ENCODE measurements around the gene C15orf62. TPM values are rescaled to one million over a fixed set of nuclear protein-coding genes. Genes with fewer than 3 reads are reported as not detected.
A peak's percentile ranks its signal among the peaks of the same experiment; 100 is the strongest.

Gene C15orf62
- total RNA-seq, 2 donors from 2014 or later = 2.4 to 2.7 TPM

- Mint-ChIP-seq H3K27me3 (no peaks in the 10 kb centered on the region), H3K4me1 (peaks cover 16% of the 10 kb centered on the region), H3K36me3 (ENCODE audit: low read depth) (peaks cover 6% of the 10 kb centered on the region), H3K9me3 (no peaks in the 10 kb centered on the region), H3K27ac (no peak overlapping the region), H3K4me3 (no peak overlapping the region)
- no peak for ATAC-seq (replicated peaks)
These were observed 15.4 kb downstream of the C15orf62 start for GRCh38 chr15:40785164-40785563.

DNA sequence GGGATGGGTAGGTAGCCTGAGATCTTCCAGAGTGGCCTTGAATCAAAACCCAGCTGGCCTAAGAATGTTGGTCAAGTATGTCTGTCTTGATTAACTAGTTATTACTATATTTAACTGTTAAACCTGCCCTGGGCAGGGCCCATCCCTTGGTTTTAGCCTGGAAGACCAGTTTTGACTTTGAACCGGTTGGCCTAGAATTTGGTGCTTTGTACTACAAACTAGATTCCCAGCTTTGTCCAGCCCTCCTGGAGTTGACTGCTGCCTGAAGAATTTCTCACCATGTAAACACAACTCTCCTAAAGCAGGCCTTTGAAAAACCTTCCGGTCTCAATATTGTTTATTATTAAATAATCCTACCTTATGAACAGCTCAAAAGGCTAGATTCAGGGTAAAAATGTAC lies 16.0 kb downstream of the C15orf62 start:
- no peak overlapping the region for H3K27ac Mint-ChIP-seq
- ATAC-seq (replicated peaks) = no peak
- H3K9me3 Mint-ChIP-seq = no peaks in the 10 kb centered on the region
- peaks cover 16% of the 10 kb centered on the region for H3K4me1 Mint-ChIP-seq
- peaks cover 6% of the 10 kb centered on the region for H3K36me3 Mint-ChIP-seq (ENCODE audit: low read depth)
- H3K4me3 Mint-ChIP-seq = no peak overlapping the region
- no peaks in the 10 kb centered on the region for H3K27me3 Mint-ChIP-seq

DNA sequence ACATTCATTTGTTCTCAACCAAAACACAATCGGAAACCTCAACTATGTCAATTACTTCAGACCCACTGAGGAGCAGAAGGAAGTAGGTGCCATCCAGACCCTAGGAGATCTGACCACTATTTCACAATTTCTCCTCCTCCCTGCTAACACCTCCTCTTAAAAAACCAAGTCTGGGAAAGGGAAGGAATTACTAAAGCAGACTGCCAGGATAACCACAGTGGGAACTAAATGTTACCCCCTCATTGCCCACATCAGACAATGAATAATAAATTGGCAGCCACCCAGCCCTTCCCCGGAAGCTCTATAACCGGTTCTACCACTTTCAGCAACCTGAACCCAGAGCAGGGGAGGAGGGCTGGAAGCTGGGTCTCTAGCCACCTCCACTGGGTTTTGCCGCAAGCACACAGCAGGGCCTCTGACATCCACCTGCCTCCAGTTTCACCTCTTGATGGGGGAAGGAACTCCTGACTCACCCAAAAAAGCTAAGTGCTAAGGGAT lies 17.6 kb downstream of the C15orf62 start:
- peak; percentile 91 for ATAC-seq (replicated peaks)
- Mint-ChIP-seq H3K27me3 (no peaks in the 10 kb centered on the region), H3K27ac (peak overlapping the region; percentile 77), H3K4me1 (peaks cover 16% of the 10 kb centered on the region), H3K4me3 (peak overlapping the region; percentile 26), H3K36me3 (ENCODE audit: low read depth) (peaks cover 6% of the 10 kb centered on the region), H3K9me3 (no peaks in the 10 kb centered on the region)

- Mint-ChIP-seq H3K27me3 (no peaks in the 10 kb centered on the region), H3K9me3 (no peaks in the 10 kb centered on the region), H3K27ac (peak overlapping the region; percentile 77), H3K36me3 (ENCODE audit: low read depth) (peaks cover 8% of the 10 kb centered on the region), H3K4me1 (peaks cover 16% of the 10 kb centered on the region), H3K4me3 (peak overlapping the region; percentile 26)
- ATAC-seq (replicated peaks) = peak; percentile 5
These were observed 18.2 kb downstream of the C15orf62 start for GRCh38 chr15:40787991-40788390.

DNA sequence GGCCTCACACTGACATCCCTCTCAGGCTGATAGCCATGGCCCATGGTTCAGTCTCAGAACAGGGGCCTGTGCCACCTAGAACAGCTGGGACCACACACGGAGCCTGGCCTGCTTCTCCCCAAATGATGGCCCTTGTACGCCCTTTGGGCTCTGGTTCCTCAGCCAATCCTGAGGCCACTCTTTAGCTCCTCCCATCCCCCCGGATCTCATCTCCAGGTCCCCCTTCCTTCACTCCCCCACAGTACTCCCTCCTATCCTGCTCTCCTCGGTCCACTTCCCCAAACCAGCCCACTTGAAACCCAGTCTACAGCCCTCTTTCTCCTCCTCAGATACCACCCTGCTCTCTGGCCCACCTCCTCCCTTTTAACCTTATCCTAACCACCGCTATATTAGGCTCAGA lies 19.3 kb downstream of the C15orf62 start:
- Mint-ChIP-seq H3K36me3 (ENCODE audit: low read depth) (peaks cover 10% of the 10 kb centered on the region), H3K4me3 (no peak overlapping the region), H3K9me3 (no peaks in the 10 kb centered on the region), H3K27me3 (no peaks in the 10 kb centered on the region), H3K27ac (peak overlapping the region; percentile 72), H3K4me1 (peaks cover 26% of the 10 kb centered on the region)
- no peak for ATAC-seq (replicated peaks)

GRCh38 chr15:40789999-40790398 lies 20.2 kb downstream of the C15orf62 start:
- no peaks in the 10 kb centered on the region for H3K9me3 Mint-ChIP-seq
- H3K4me1 Mint-ChIP-seq = peaks cover 26% of the 10 kb centered on the region
- no peak for ATAC-seq (replicated peaks)
- no peak overlapping the region for H3K4me3 Mint-ChIP-seq
- peaks cover 10% of the 10 kb centered on the region for H3K36me3 Mint-ChIP-seq (ENCODE audit: low read depth)
- H3K27ac Mint-ChIP-seq = no peak overlapping the region
- no peaks in the 10 kb centered on the region for H3K27me3 Mint-ChIP-seq

- Mint-ChIP-seq H3K4me1 (peaks cover 26% of the 10 kb centered on the region), H3K4me3 (no peak overlapping the region), H3K9me3 (no peaks in the 10 kb centered on the region), H3K27me3 (no peaks in the 10 kb centered on the region), H3K27ac (no peak overlapping the region), H3K36me3 (ENCODE audit: low read depth) (peaks cover 10% of the 10 kb centered on the region)
- no peak for ATAC-seq (replicated peaks)
These were observed 20.9 kb downstream of the C15orf62 start for GRCh38 chr15:40790718-40791117.

GRCh38 chr15:40792394-40792793 lies 22.6 kb downstream of the C15orf62 start:
- H3K4me3 Mint-ChIP-seq = no peak overlapping the region
- no peaks in the 10 kb centered on the region for H3K9me3 Mint-ChIP-seq
- no peak overlapping the region for H3K27ac Mint-ChIP-seq
- H3K27me3 Mint-ChIP-seq = no peaks in the 10 kb centered on the region
- peaks cover 10% of the 10 kb centered on the region for H3K36me3 Mint-ChIP-seq (ENCODE audit: low read depth)
- H3K4me1 Mint-ChIP-seq = peaks cover 20% of the 10 kb centered on the region
- no peak for ATAC-seq (replicated peaks)

GRCh38 chr15:40793216-40793989 lies 23.6 kb downstream of the C15orf62 start:
- H3K9me3 Mint-ChIP-seq = no peaks in the 10 kb centered on the region
- no peaks in the 10 kb centered on the region for H3K27me3 Mint-ChIP-seq
- H3K4me1 Mint-ChIP-seq = peaks cover 23% of the 10 kb centered on the region
- peak overlapping the region; percentile 20 for H3K4me3 Mint-ChIP-seq
- peaks cover 19% of the 10 kb centered on the region for H3K36me3 Mint-ChIP-seq (ENCODE audit: low read depth)
- H3K27ac Mint-ChIP-seq = peak overlapping the region; percentile 42
- peak; percentile 94 for ATAC-seq (replicated peaks)

GRCh38 chr15:40796041-40796440 lies 26.3 kb downstream of the C15orf62 start:
- Mint-ChIP-seq H3K27me3 (no peaks in the 10 kb centered on the region), H3K9me3 (no peaks in the 10 kb centered on the region), H3K27ac (peak overlapping the region; percentile 2), H3K4me3 (no peak overlapping the region), H3K4me1 (peaks cover 19% of the 10 kb centered on the region), H3K36me3 (ENCODE audit: low read depth) (peaks cover 45% of the 10 kb centered on the region)
- ATAC-seq (replicated peaks) = no peak

GRCh38 chr15:40796512-40796911 lies 26.7 kb downstream of the C15orf62 start:
- H3K36me3 Mint-ChIP-seq (ENCODE audit: low read depth) = peaks cover 49% of the 10 kb centered on the region
- peaks cover 19% of the 10 kb centered on the region for H3K4me1 Mint-ChIP-seq
- H3K4me3 Mint-ChIP-seq = no peak overlapping the region
- no peak for ATAC-seq (replicated peaks)
- H3K27me3 Mint-ChIP-seq = no peaks in the 10 kb centered on the region
- H3K9me3 Mint-ChIP-seq = no peaks in the 10 kb centered on the region
- peak overlapping the region; percentile 2 for H3K27ac Mint-ChIP-seq

DNA sequence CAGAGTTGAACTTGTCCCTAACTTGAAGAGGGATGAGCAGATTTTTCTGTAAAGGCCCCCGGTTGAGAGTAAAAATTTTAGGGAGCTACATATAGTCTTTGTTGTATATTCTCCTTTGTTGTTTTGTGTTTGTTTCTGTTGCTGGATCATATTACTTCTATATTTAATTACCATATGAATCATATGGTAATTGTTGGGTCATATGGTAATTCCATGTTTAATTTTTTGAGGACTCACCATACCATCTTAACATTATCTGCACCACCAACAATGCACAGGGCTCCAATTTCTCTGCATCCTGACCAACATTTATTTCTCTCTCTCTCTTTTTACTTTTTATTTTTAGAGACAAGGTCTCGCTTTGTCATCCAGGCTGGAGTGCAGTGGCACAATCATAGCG lies 29.7 kb downstream of the C15orf62 start:
- Mint-ChIP-seq H3K27me3 (no peaks in the 10 kb centered on the region), H3K36me3 (ENCODE audit: low read depth) (peaks cover 53% of the 10 kb centered on the region), H3K4me3 (no peak overlapping the region), H3K4me1 (peaks cover 13% of the 10 kb centered on the region), H3K27ac (no peak overlapping the region), H3K9me3 (no peaks in the 10 kb centered on the region)
- ATAC-seq (replicated peaks) = no peak

DNA sequence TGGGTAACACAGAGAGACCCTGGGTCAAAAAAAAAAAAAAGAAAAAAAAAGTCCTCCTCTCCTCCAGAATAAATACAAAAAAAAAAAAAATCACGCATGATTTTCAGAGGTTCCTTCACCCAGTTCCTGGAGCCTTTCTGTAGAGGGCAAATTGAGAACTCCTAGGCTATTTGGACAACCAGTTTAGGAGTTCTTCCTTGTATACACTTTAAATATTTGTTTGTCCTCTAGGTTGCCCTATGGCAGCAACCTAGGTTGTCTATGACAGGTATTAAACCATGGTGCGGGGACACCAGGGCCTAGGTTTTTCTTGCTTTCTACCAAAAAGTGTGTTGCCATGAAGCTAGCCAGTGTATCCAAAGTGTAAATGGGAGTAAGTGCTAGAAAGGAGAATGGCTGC lies 33.3 kb downstream of the C15orf62 start:
- H3K27ac Mint-ChIP-seq = no peak overlapping the region
- no peak overlapping the region for H3K4me3 Mint-ChIP-seq
- H3K4me1 Mint-ChIP-seq = peaks cover 15% of the 10 kb centered on the region
- H3K36me3 Mint-ChIP-seq (ENCODE audit: low read depth) = peaks cover 48% of the 10 kb centered on the region
- ATAC-seq (replicated peaks) = no peak
- no peaks in the 10 kb centered on the region for H3K27me3 Mint-ChIP-seq
- H3K9me3 Mint-ChIP-seq = no peaks in the 10 kb centered on the region

DNA sequence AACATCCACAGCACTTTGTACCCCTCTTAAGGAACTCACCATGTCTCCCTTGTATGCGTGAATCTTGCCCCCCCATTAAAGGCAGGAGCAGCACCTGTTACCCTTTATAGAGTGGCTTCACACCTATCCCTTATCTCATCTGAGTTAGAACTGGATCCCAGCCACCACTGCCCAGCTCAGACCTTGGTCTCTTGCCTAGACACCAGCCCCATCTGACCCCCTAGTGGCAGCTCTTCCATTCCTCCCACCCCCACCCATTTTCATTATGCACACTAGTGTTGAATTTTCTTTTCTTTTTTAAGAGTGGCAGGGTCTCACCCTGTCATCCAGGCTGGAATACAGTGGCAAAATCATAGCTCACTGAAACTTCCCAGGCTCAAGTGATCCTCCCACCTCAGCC lies 33.9 kb downstream of the C15orf62 start:
- ATAC-seq (replicated peaks) = no peak
- no peak overlapping the region for H3K4me3 Mint-ChIP-seq
- no peaks in the 10 kb centered on the region for H3K27me3 Mint-ChIP-seq
- H3K9me3 Mint-ChIP-seq = no peaks in the 10 kb centered on the region
- H3K4me1 Mint-ChIP-seq = peaks cover 12% of the 10 kb centered on the region
- H3K27ac Mint-ChIP-seq = no peak overlapping the region
- peaks cover 41% of the 10 kb centered on the region for H3K36me3 Mint-ChIP-seq (ENCODE audit: low read depth)

DNA sequence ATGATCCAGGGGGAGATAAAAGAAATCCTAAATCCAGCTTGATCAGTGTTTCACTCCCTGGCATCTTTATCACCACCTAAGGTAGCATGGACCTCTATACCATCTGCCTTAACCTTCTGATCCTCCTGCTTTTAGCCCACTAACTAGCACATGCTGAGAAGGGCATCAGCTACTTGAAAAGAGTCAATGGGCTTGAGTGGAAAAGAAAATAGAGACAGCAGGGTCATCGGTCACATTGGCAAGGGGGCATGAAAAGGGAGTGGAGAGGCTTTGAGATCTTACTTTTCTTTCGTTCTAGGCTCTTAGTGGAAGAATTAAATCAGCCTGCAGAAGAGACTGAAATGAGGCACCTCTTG lies 36.9 kb downstream of the C15orf62 start:
- Mint-ChIP-seq H3K4me1 (peaks cover 11% of the 10 kb centered on the region), H3K27me3 (no peaks in the 10 kb centered on the region), H3K4me3 (peak overlapping the region; percentile 92), H3K36me3 (ENCODE audit: low read depth) (peaks cover 30% of the 10 kb centered on the region), H3K9me3 (no peaks in the 10 kb centered on the region), H3K27ac (peak overlapping the region; percentile 98)
- ATAC-seq (replicated peaks) = no peak

All from activated T-helper 17 cell treated with anti-CD3 and anti-CD28 coated beads, Interleukin-2, amount 50 U/mL, for 72 hours (primary cell).